RWPE1 (cell line): ENCODE data around the gene UBE2E2.

Experiments
- CTCF ChIA-PET: fragments of 350-600 bp; sonication (Branson Sonifier 250); formaldehyde crosslinking; extraction: SDS; loops from one replicate; lab custom pipeline; 2021; lab: Yijun Ruan, JAX
- POLR2A ChIA-PET: fragments of 400-600 bp; formaldehyde crosslinking; extraction: SDS; loops from one replicate; lab custom pipeline; 2020; ENCODE audit warnings: antibody characterized with exemption; ENCODE audit not compliant: low non-redundant PET; lab: Yijun Ruan, JAX
- DNase-seq: peaks from one replicate; pipeline ENCODE4 v3.0.0; 2012; ENCODE audit warnings: low spot score
- H3K27ac ChIP-seq: fragments of 450-650 bp; 2 replicates; pipeline ENCODE4 v1.5.1; 2017
- TF ChIP-seq, protein P1 (sequence below): fragments of 450-650 bp; conservative IDR thresholded peaks from 2 replicates; pipeline ENCODE4 v1.5.1; 2017; ENCODE audit warnings: low read depth, mild to moderate bottlenecking

UBE2E2 gene

DNA sequence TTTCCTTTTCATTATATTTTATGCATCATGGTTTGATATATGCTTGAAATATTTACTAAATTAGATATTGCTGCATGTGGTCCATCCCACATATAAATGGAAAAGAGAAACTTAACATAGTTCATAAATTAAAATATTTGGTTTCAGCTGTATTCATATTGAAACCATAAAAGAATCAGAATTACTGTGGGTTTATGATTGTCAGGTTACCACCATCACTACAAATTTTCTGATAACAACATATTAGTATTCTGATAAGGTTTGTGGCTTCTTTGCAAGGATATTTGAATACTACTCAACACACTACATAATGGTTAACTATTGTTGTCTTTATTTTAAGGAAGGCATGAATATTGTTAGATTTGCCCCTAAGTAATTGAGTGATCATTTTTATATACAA, 235.5 kb downstream of the UBE2E2 start:
- CTCF ChIA-PET: no interaction called here
- H3K27ac ChIP-seq: no peak overlapping the region
- TF ChIP-seq, protein P1, sequence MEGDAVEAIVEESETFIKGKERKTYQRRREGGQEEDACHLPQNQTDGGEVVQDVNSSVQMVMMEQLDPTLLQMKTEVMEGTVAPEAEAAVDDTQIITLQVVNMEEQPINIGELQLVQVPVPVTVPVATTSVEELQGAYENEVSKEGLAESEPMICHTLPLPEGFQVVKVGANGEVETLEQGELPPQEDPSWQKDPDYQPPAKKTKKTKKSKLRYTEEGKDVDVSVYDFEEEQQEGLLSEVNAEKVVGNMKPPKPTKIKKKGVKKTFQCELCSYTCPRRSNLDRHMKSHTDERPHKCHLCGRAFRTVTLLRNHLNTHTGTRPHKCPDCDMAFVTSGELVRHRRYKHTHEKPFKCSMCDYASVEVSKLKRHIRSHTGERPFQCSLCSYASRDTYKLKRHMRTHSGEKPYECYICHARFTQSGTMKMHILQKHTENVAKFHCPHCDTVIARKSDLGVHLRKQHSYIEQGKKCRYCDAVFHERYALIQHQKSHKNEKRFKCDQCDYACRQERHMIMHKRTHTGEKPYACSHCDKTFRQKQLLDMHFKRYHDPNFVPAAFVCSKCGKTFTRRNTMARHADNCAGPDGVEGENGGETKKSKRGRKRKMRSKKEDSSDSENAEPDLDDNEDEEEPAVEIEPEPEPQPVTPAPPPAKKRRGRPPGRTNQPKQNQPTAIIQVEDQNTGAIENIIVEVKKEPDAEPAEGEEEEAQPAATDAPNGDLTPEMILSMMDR: no peak

DNA sequence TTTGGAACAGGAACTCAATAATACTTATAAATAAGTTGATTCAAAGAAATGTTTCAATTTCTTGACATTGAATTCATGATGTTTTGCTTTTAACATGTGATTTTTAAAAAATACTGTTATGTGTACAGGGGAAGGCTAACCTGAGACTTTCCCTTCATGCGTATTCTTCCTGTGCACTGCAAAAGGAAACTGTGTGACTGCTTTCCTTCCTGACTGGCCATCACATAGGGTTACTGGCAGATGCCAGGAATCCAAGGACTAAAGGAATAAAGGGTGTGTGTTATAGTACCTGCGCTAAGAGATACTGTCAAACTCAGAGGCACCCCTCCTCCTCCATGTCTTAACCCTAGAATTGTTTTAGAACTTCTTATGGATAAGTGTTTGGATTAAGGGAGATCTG, 236.0 kb downstream of the UBE2E2 start:
- no peak overlapping the region for H3K27ac ChIP-seq
- TF ChIP-seq, protein P1: no peak
- DNase-seq: no peak
- POLR2A ChIA-PET: no interaction called here
- CTCF ChIA-PET: no interaction called here

More for the DNA sequence above, 235.5 kb downstream of the UBE2E2 start:
- POLR2A ChIA-PET: no interaction called here
- no peak for DNase-seq

DNA sequence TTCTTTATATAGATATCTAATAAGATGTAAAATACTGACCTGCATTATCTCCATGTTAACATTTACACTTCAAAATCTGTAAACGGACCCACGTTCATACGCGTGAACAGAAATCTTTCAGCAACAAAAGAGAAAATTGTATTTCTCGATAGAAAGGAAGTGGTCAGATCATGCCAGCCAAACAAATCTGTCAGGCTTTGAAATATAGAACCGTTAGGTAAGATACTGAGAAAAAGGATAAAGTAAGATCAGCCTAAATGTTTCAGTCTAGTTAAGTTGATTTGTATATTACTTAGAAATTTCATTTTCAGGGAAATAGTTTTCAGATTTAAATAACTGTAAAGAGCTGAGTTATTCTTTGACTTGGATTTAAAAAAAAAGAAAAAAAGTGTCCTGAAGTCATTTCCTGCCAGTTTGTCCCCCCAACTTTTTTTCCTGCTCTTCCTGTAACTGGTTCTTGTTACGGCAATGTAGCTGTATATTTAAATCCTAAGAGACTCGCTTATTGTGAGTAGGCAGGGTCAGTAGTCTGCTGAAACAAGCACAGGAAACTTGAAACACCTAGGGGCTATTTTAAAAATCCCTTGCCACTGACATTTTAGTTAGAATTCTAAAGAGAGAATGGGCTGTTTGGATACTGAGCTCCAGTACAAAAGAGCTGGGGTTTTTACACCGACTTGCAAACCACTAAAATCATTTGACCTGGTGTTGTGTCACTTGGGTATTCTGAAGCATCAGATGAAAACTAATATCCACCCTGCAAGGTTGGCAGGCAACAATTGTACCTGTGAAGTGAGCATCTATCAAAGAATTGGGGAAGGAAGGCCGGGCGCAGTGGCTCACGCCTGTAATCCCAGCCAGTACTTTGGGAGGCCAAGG, 237.5 kb downstream of the UBE2E2 start:
- H3K27ac ChIP-seq: no peak overlapping the region
- no peak for DNase-seq
- POLR2A ChIA-PET: interaction anchor here (0.6 kb wide), 1 partner anchor 155 kb away, joined by 3 read pairs; no protein-coding TSS in a partner anchor
- TF ChIP-seq, protein P1: no peak
- CTCF ChIA-PET: no interaction called here

DNA sequence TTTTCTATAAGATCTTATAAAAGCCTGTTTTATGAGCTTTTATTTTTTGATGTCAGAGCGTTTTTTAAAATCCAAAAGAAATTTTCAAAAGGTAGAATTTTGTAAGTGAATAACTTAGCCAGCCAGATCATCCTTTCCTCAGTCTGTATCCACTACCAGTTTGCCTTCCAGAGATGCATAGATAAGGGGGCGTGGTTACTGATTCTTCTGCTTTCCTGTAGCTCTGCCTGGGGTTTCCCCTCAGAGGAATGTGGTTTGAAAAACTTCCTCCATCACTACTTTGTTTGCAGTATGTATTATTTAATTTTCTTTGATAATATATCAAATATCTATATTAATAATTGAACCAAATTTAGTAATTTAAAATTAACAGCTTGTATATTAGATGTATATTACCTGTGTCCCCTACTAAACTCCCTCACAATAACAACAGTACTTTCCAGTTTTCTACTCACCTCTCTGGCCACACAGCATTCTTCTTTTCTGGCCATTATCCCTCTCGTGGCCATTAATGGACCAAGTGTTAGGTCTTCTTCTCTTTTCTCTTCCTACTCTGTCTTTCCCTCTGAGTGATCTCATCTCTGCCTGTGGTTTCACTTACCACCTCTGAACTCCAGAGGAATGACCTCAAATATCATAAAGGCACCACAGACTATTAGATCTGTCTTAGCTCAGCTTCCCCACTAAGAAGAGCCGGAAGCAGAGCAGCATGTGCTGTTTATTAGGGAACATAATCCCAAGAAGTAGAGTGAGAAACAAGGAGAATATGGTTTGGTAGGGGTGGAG, 239.7 kb downstream of the UBE2E2 start:
- TF ChIP-seq, protein P1: no peak
- ChIA-PET CTCF (no interaction called here), POLR2A (no interaction called here)
- no peak for DNase-seq
- H3K27ac ChIP-seq: no peak overlapping the region

DNA sequence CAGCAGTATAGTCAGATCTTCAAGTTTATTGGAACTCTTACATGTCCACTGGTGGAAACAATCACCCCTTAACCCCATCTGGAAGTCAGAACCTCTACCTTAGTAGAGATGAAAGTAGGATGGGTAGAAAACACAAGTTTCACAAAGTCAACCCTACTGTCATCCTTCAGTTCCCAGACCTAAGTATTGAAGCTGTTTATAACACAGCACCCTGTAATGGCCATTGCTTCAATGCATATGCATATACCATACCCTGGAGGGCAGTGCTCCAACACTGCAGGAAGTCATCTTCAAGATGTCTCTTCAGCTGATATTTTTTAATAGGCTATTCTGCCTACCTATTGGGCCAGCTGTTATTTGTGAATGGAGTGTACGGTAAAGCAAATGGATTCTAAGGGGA, 241.3 kb downstream of the UBE2E2 start:
- no peak for DNase-seq
- CTCF ChIA-PET: no interaction called here
- POLR2A ChIA-PET: no interaction called here
- TF ChIP-seq, protein P1: no peak
- no peak overlapping the region for H3K27ac ChIP-seq

DNA sequence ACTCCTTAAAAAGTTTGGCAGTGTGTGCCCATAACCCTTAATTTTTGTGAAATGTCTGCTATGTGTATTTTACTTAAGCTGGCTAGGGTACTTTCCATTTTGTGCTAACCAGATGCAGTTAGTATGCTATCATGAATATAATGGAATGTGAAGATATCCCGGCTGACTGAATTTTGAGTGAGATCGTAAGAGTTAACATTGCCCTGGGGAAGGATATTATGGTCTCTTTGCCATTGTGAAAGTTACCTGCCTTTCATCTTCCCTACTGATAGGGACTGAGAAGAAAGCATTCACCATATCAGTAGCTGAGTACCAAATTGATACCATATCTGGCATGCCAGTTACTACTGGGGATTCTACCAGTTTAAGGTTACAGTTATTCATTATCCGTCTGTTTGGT, 243.2 kb downstream of the UBE2E2 start:
- CTCF ChIA-PET: no interaction called here
- POLR2A ChIA-PET: no interaction called here
- H3K27ac ChIP-seq: no peak overlapping the region
- DNase-seq: no peak
- TF ChIP-seq, protein P1: no peak
